ENCODE data around the gene CDH12.
"Not testable (repeated sequence)": the region's sequence is repeated elsewhere in the genome, so short reads cannot be mapped to it uniquely, and the experiment has no call there.

CDH12 gene

DNA sequence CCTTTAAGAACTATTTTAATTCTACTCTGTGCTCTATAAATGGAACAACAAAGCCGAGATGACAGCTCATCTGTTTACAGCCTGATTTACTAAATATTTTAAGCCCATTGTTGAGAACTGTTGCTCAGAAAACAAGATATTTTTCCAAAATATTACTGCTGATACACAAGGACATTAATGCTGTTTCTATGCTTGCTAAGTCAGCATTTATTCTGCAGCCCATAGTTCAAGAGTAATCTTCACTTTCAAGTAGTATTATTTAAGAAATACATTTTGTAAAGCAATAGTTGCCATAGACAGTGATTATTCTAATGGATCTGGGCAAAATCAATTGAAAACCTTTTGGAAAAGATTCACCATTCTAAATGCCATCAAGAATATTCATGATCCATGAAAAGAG is 208.3 kb downstream of the CDH12 start:
- no peak for DNase-seq

GRCh38 chr5:22643356-22643755 is 209.8 kb downstream of the CDH12 start:
- DNase-seq = no peak

GRCh38 chr5:22631683-22632082 is 221.5 kb downstream of the CDH12 start:
- DNase-seq = no peak

GRCh38 chr5:22627029-22627428 is 226.1 kb downstream of the CDH12 start:
- DNase-seq = no peak

- no peak for DNase-seq
These were observed 227.7 kb downstream of the CDH12 start for GRCh38 chr5:22625451-22625850.

- DNase-seq = no peak
These were observed 232.1 kb downstream of the CDH12 start for GRCh38 chr5:22621084-22621483.

- no peak for DNase-seq
These were observed 237.2 kb downstream of the CDH12 start for GRCh38 chr5:22615964-22616363.

GRCh38 chr5:22614486-22615094 is 238.6 kb downstream of the CDH12 start:
- DNase-seq = no peak

- no peak for DNase-seq
These were observed 240.2 kb downstream of the CDH12 start for GRCh38 chr5:22612928-22613327.

DNA sequence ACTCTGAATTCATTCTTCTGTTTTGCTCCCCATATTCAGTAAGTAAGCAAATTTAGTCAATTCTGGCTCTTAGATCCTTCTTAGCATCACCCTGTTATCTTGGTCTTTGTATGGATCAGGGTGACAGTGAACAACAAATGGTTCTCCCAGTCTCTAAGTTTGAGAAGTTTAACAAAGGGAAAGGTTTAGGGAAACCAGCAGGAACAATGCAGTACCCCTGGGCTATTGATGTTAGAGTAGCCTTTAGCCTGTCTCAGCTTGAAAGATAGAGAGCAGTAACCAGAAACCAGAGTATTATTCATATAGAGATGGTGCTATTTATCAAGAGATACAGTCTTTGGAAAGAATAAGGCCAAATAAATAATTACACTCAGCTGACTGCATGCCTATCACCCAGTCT is 241.8 kb downstream of the CDH12 start:
- no peak for DNase-seq

GRCh38 chr5:22607498-22607897 is 245.6 kb downstream of the CDH12 start:
- DNase-seq = not testable (repeated sequence)

DNA sequence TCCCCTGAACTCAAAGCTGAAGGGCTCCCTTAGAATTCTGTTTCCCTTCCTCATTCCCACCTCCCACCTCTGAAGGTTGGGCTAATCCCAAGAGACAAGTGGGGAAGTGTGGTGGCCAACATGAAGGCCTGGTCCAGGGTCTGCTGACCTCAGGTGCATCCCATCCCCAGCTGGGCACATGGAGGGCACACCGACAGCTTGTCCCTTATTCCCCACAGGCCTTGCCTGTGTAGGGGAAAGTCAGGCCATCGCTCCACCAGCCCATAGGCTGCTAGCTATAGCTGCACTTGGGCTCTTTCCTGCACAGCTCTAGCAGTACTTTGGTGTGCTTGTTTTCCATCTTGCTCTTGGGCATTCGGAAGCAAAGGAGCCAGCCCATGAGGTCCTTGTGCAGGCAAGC is 247.7 kb downstream of the CDH12 start:
- no peak for DNase-seq

DNA sequence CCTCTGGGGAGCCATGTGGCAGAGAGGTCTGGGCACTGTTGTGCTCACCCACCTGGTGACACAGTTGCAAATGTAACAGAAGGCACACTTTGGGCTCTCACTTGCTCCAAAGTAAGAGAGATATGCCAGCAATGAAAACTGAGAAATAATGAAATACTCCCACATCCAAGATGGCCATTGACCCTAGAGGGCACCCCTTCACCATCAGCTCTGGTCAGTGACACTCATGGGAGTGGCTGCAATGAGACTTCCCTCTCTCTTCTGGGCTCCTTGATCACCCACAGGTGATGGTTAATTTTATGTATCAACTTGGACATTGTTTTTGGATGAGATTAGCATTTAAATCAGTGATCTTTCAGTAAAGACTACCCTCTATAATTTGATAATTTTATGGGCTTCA is 248.4 kb downstream of the CDH12 start:
- DNase-seq = no peak

- DNase-seq = no peak
These were observed 254.3 kb downstream of the CDH12 start for GRCh38 chr5:22598796-22599195.

GRCh38 chr5:22596404-22596970 is 256.7 kb downstream of the CDH12 start:
- DNase-seq = no peak

GRCh38 chr5:22594491-22594890 is 258.7 kb downstream of the CDH12 start:
- DNase-seq = no peak

DNA sequence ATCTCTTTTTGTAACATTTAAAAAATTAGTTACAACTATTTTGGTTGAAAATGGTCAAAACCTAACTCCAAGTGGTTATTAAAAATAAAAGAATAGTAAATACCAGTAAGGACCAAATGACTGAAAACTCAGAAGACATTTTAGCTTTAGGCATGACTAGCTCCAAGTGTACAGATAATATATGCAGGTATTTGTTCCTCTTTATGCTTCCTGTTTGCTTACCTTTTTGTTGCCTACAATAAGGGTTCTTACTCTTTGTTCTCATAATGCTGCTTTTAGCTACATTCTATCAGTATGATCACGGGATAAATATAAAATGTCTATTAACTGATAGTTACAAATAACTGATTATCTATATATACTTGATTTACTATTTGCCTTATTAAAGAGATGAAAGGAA is 259.6 kb downstream of the CDH12 start:
- DNase-seq = no peak

- no peak for DNase-seq
These were observed 261.7 kb downstream of the CDH12 start for GRCh38 chr5:22591461-22591860.

DNA sequence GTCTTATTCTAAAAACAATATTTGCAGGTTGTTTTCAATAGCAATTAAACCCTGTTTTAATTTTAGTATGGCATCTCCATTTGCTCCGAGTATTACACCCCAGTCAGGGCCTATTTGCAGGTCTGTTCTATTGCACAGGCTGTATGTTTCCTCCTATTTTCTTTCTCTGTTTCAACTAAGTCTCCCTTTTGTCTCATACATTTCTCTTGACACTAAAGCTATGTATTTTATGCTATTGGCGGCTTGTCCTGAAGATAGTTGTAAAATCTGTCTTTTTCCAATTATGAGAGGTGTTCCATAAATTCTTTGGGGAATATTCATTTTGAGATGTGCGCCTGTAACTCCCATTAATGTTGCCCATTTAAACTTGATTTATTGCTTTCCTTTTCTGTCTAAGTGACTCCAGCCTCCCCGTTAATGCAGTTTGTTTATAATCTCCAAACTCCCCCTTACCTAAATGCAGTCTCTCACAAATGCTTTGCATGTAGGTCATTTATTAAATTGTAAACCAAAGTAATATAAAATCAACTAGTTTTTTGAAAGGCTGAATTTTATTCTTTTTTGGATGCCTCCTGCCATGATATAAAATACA is 262.4 kb downstream of the CDH12 start:
- no peak for DNase-seq

- no peak for DNase-seq
These were observed 275.4 kb downstream of the CDH12 start for GRCh38 chr5:22577711-22578110.

DNA sequence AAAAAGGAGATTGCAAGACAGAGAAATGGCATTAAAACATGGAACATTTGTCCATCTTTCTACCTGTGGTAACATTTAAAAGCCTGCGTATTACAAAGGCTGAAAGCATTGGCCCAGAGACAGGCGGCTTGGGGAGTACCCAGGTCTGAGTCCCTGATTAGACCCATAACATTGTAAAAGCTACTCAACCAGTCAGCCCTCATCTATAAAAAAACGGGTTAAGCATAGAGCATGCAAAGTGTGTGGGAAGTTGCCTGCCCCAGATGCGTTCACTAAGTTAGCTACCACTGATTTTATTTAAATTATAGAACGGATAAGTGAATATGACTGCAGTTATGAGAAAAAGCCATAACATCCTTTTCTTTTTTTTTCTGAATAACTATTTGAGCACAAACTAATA is 276.1 kb downstream of the CDH12 start:
- no peak for DNase-seq

- no peak for DNase-seq
These were observed 280.2 kb downstream of the CDH12 start for GRCh38 chr5:22572941-22573340.

GRCh38 chr5:22567983-22568382 is 285.2 kb downstream of the CDH12 start:
- no peak for DNase-seq

DNA sequence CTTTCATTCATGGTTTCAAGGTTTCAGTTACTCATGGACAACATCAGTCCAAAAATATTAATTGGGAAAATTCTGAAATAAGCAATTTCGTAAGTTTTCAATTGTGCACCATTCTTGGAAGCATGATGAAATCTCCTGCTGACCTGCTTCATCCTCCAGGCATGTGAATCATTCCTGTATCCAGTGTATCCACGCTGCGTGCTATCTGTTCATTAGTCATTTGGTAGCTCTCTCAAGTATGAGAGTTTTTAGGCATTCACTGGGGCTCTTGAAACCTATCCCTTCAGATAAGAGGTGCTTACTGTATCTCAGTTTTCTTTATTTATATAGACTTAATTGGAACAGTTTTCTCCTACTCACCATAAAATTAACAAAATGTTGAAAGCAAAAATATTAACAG is 293.0 kb downstream of the CDH12 start:
- DNase-seq = no peak

DNA sequence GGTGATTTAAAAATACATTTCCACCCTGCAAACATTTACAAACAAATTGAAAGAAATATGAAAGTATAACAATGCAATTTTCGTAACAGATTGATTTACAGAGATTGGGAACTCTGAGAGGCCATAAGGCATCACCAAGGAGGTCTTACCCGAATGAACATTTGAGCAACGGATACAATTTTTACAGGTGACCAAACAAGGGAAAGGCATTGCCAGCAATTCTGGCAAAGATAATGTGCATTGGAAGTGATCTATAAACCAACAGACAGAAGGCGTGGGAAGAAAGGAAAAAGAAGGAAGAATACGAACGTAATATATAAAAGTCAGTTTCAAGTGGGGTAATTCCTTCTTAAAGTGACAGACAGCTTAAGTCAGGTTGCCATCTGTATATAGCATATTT is 295.9 kb downstream of the CDH12 start:
- DNase-seq = no peak

Data from activated CD8-positive, alpha-beta memory T cell treated with anti-CD3 and anti-CD28 coated beads, Interleukin-2, amount 50 U/mL, for 48 hours (primary cell).